GM12864 (cell line): ENCODE data around the gene GAS2L1.

ENCODE experiments used
- DNase-seq: peaks from one replicate; pipeline ENCODE4 v3.0.0-alpha.2; 2011; ENCODE audit warnings: low read depth
- H3K4me3 ChIP-seq: 2 replicates; pipeline ENCODE4 v1.5.1; 2011; ENCODE audit warnings: mild to moderate bottlenecking, low read depth, low read length, control low read depth
- TF ChIP-seq, protein P1 (sequence below): IDR thresholded peaks from 2 replicates; pipeline ENCODE4 v1.5.1; 2011; ENCODE audit warnings: low read depth, mild to moderate bottlenecking, moderate library complexity, low read length, control low read depth, inconsistent platforms; ENCODE audit errors: missing control alignments

The GAS2L1 gene

DNA sequence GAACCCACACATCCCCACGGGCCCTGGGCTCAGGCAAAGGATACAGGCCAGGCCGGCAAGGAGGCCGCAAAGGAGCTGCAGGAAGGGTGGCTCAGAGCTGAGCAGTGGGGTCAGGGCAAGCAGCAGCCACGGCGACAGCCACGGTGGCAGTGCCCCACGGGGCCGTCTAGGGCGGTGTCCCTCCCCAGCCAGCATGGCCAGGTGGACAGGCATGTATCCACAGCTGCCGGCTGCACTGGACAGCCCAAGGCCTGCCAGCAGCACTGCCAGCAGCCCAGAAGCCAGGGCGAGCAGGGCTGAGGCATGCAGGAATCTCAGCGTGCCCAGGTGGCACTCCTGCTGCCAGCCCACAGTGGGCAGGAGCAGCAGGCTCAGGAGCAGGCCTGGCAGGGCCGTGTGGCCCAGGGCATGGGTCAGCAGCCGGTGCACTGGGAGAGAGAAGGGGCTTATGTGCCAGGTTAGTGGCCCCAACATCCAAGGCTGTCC is 42.6 kb upstream of the GAS2L1 start:
- TF ChIP-seq, protein P1, sequence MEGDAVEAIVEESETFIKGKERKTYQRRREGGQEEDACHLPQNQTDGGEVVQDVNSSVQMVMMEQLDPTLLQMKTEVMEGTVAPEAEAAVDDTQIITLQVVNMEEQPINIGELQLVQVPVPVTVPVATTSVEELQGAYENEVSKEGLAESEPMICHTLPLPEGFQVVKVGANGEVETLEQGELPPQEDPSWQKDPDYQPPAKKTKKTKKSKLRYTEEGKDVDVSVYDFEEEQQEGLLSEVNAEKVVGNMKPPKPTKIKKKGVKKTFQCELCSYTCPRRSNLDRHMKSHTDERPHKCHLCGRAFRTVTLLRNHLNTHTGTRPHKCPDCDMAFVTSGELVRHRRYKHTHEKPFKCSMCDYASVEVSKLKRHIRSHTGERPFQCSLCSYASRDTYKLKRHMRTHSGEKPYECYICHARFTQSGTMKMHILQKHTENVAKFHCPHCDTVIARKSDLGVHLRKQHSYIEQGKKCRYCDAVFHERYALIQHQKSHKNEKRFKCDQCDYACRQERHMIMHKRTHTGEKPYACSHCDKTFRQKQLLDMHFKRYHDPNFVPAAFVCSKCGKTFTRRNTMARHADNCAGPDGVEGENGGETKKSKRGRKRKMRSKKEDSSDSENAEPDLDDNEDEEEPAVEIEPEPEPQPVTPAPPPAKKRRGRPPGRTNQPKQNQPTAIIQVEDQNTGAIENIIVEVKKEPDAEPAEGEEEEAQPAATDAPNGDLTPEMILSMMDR = no peak
- H3K4me3 ChIP-seq = no peak overlapping the region
- no peak for DNase-seq

DNA sequence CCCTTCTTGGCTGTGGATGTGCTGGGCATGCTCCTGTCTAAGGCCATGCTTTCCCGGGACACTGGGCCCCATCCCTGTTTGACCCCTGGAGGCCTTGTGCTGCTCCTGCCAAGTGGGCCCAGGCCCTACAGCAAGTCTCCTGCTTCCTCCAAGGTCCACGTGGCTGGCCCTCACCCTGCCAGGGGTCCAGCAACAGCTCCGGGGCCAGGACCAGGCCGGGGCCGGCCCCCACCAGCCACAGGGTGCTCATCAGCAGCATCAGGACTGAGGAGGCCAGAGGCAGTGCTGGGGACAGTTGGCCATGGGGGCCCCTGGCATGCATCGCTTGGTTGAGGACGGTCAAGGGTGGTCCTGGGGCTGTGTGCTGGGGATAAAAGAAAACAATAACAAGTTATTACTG is 41.1 kb upstream of the GAS2L1 start:
- no peak for DNase-seq
- no peak overlapping the region for H3K4me3 ChIP-seq
- TF ChIP-seq, protein P1 = no peak

DNA sequence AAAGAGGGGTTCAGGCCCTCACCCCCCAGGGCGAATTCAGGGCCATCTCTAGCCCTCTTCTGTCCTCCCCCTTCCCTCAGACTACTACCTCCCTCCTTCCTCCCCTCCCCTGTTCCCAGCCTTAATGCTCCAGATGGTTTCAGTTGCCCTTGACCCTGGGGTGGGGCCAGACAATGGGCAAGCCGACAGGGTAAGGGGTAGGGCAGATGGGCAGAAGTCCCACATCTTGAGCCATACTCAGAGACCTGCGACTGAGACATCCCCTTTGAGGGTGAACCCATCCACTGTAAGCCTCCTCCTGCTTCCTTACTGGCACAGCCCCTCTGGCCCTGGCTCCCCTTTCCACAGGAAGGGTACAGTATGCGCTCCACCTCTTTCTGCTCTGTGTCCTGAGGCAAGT is 40.5 kb upstream of the GAS2L1 start:
- TF ChIP-seq, protein P1 = no peak
- H3K4me3 ChIP-seq = no peak overlapping the region
- no peak for DNase-seq

DNA sequence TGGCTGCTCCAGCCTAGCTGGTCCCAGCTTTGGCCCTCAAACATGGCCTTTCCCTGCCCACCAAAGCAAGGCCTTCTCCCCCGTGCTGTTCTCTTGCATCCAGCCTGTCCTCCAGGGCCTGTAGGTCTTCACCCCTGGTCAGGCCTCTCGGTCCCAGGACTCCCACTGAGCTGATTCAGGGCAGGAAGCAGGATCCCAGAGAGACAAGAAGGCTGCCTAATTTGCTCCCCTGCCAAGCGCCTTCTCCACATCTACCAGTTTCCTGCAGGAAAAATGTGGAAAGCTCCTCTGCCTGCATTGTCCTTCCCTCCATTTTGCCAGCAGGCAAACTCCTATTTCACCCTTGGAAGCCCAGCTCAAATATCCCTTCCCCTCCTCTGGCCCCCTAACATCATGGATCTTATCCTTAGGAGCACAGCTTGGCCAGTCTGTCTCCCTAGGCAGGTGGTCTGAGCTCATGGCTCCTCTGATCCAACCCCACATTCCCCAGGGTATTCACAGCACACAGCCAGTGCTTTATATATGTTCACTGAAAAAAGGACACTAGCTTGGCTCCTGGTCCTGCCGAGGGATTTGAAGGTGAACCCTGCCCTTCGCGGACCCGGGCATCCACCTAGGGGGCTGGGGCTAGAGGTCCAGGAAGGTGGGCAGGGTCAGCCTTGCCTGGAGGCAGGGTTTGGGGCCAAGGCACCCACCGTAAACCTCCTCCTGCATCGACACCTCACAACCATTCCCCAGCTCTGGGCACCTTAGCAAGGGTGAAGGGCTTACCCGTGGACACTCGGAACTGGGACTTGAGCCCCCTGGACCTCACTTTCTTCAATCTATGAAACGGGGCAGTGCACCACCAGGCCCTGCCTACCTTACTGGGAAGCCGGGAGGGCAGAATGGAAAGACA is 39.6 kb upstream of the GAS2L1 start:
- peak overlapping the region; percentile 96 for H3K4me3 ChIP-seq
- no peak for DNase-seq
- TF ChIP-seq, protein P1 = no peak

DNA sequence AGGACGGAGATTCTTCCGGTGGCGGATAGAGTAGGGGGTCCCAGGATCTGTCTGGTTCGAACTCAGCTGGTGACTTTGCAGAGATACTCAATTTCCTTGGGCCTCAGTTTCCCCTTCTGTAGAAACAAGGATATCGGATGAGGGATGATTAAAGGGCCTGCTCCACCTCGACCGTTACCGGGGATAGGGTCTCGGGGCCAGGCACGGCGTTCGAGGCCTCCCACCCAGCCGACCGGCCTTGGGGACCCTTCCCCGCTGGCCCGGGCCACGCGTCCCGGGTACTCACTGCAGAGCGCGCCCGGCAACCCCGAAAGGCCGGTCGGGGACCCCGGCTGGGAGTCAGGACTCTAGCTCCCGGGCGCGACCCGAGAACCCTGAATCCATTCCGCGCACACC is 39.0 kb upstream of the GAS2L1 start:
- TF ChIP-seq, protein P1 = no peak
- H3K4me3 ChIP-seq = peak overlapping the region; percentile 96
- DNase-seq = no peak

DNA sequence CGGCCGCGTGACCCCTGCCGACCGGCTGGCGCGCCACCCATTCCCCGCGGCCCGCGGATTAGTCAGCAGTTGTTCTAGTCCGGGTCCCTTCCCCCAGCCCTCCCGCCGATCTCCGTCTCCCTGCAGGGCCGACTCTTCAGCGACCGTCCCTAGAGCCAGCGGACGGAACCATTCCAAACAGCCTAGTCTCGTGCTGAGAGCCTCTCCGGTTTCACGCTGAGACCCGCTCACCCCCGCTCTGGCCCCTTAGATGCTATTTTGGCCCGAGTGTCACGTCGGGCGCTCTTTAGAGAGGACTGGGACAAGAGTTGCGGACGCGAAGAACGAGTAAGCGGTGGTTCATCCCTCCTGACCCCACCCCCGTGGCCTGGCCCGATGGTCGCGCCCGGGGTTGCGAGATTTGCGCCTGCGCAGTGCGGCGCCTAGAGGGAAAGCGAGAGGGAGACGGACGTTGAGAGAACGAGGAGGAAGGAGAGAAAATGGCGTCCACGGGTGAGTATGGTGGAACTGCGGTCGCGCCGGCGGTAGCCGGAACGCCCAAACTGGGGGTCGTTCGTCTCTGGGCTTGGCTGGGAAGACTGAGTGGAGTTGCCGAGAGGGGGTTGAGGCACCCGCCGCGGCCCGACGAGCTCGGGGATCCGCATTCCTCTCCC is 38.5 kb upstream of the GAS2L1 start, which contains the start of the genes EWSR1 and RHBDD3:
Gene EWSR1, plus strand, starts transcription at position 411 of the 653 bp plus-strand sequence. Its CDS starts 69 bp downstream, at position 480.
Gene RHBDD3, minus strand, starts transcription at position 124 of the 653 bp plus-strand sequence. CDS start 2,355 bp downstream, outside the sequence.
- peak within 1 kb of the TSS; percentile 96 for H3K4me3 ChIP-seq
- TF ChIP-seq, protein P1 = no peak
- DNase-seq = peak; percentile 90
